Measurements from ENCODE around the gene ARID5B. TPM values are rescaled to one million over a fixed set of nuclear protein-coding genes. Genes with fewer than 3 reads are reported as not detected.

The ARID5B gene
- total and polyA plus RNA-seq, 2 of the 4 experiments (the other 2 are of a cell fraction), result 41.0 to 125 TPM

- Histone ChIP-seq H3K27me3 (ENCODE audit: control insufficient read depth, insufficient read depth, low read length) (no peaks in the 10 kb centered on the region), H2AK5ac (ENCODE audit: low read depth, low read length) (no peak overlapping the region), H3K4me3 (ENCODE audit: insufficient read depth, low read depth, low read length) (no peak overlapping the region), H3K23ac (ENCODE audit: low read depth, low read length) (0 out of 2 replicates have a peak overlapping the region, but pooled peaks have one; percentile 17), H4K91ac (ENCODE audit: insufficient read depth, low read depth, low read length) (no peak overlapping the region), H4K5ac (ENCODE audit: low read depth, low read length) (peak overlapping the region; percentile 62), H3K4ac (ENCODE audit: low read depth, low read length) (no peak overlapping the region), H2BK15ac (ENCODE audit: low read depth, low read length) (no peak overlapping the region), H3K4me1 (ENCODE audit: control insufficient read depth, insufficient read depth, low read length) (peaks cover 14% of the 10 kb centered on the region), H3K4me2 (ENCODE audit: low read depth, low read length) (0 out of 2 replicates have a peak overlapping the region, but pooled peaks have one; percentile 36), H3K18ac (ENCODE audit: low read depth, low read length) (peak overlapping the region; percentile 47; the same call in 1 of the 2 replicates), H4K20me1 (ENCODE audit: insufficient read depth, low read length) (peaks cover 17% of the 10 kb centered on the region; the same call in 1 of the 2 replicates), H2AK9ac (replicated peaks; ENCODE audit: low read depth, low read length, poor library complexity) (no peak overlapping the region), H3K27ac (ENCODE audit: insufficient read depth, low read length) (no peak overlapping the region), H3K56ac (ENCODE audit: extremely low read depth, insufficient read depth, low read length) (no peak overlapping the region), H4K8ac (ENCODE audit: low read depth in 2 of 2, low read length in 2 of 2) (peak overlapping the region in 1 of 2 experiments; percentile 15; a peak in 1 of 4 replicates), H3K14ac (replicated peaks; ENCODE audit: low read depth, low read length) (no peak overlapping the region), H3K9me3 (ENCODE audit: control insufficient read depth, insufficient read depth, low read length) (no peaks in the 10 kb centered on the region), H3K9ac (ENCODE audit: low read depth, low read length) (no peak overlapping the region), H3K9me1 (ENCODE audit: insufficient read depth, low read length) (peaks cover 5% of the 10 kb centered on the region), H3K79me1 (ENCODE audit: low read depth in 1 of 2, low read length in 2 of 2) (peaks cover 41 to 68% of the 10 kb centered on the region in 2 experiments), H2BK5ac (ENCODE audit: low read depth, low read length, poor library complexity, severe bottlenecking) (no peak overlapping the region), H2AFZ (replicated peaks; ENCODE audit: low read length, poor library complexity) (no peak overlapping the region), H2BK120ac (ENCODE audit: low read depth, low read length) (no peak overlapping the region), H2BK20ac (ENCODE audit: low read depth, low read length) (no peak overlapping the region), H3K36me3 (ENCODE audit: control insufficient read depth, insufficient read depth, low read length) (peaks cover 9% of the 10 kb centered on the region)
- in situ Hi-C loops (cut with MboI; ENCODE audit: low sequenced_read_pairs) (no loop called here), dilution Hi-C loops (cut with HindIII; ENCODE audit: low sequenced_read_pairs, unreplicated experiment) (no loop called here), intact Hi-C loops (cut with micrococcal nuclease) (no loop called here)
- CTCF ChIA-PET, result interaction anchor here (0.7 kb wide), 1 partner anchor 1378 kb away, joined by 9 read pairs; no protein-coding TSS in a partner anchor
- POLR2A ChIA-PET (ENCODE audit: unreplicated experiment), result no interaction called here
- DNase-seq (no peak), ATAC-seq (ENCODE audit: low read depth) (no peak)
- BruUV-seq (replicated peaks), result no TSS peak
- no peak for TF ChIP-seq BHLHE40 (IDR thresholded peaks at IDR 0.05; ENCODE audit: low read depth, low read length)
- TF ChIP-seq RCOR1 (IDR thresholded peaks at IDR 0.05; ENCODE audit: insufficient replicate concordance, low read length), result no peak
- no peak for TF ChIP-seq SMC3 (IDR thresholded peaks at IDR 0.05; ENCODE audit: low read depth, low read length)
- no peak for TF ChIP-seq USF2 (IDR thresholded peaks at IDR 0.05; ENCODE audit: low read depth, low read length)
- no peak for TF ChIP-seq ELK1 (IDR thresholded peaks at IDR 0.05; ENCODE audit: borderline replicate concordance, low read depth, low read length)
- WGBS, 2 experiments (ENCODE audit: extremely low coverage in 2 of 2, insufficient read length in 1 of 2), result no CpG with 5 or more reads among the region's 5 CpGs
These were observed 33.6 kb downstream of the ARID5B start for GRCh38 chr10:61935077-61935476.
